HEK293 (cell line): ENCODE results near the gene PCBD2.

Source experiments
- EGR2 ChIP-seq: fragments of 450-650 bp; formaldehyde crosslinking; IDR thresholded peaks from 2 replicates; pipeline ENCODE4 v1.5.1; 2016; ENCODE audit warnings: low read depth, missing biosample characterization, missing genetic modification characterization
- PRDM10 ChIP-seq: fragments of 450-650 bp; formaldehyde crosslinking; IDR thresholded peaks from 2 replicates; pipeline ENCODE4 v1.5.1; 2016; ENCODE audit warnings: missing biosample characterization, missing genetic modification characterization
- PRDM2 ChIP-seq: fragments of 450-650 bp; formaldehyde crosslinking; IDR thresholded peaks from 2 replicates; pipeline ENCODE4 v1.5.1; 2016; ENCODE audit warnings: missing biosample characterization, missing genetic modification characterization, borderline replicate concordance
- WT1 ChIP-seq: fragments of 450-650 bp; formaldehyde crosslinking; IDR thresholded peaks from 2 replicates; pipeline ENCODE4 v1.5.1; 2016; ENCODE audit warnings: missing biosample characterization, missing genetic modification characterization
- YY2 ChIP-seq: fragments of 450-650 bp; formaldehyde crosslinking; IDR thresholded peaks from 2 replicates; pipeline ENCODE4 v1.5.1; 2016; ENCODE audit warnings: missing biosample characterization, missing genetic modification characterization
- ZBTB10 ChIP-seq: fragments of 450-650 bp; formaldehyde crosslinking; IDR thresholded peaks from 2 replicates; pipeline ENCODE4 v1.5.1; 2016; ENCODE audit warnings: missing biosample characterization, missing genetic modification characterization
- ZIC2 ChIP-seq: fragments of 450-650 bp; formaldehyde crosslinking; IDR thresholded peaks from 2 replicates; pipeline ENCODE4 v1.5.1; 2016; ENCODE audit warnings: missing biosample characterization, missing genetic modification characterization
- ZNF184 ChIP-seq: fragments of 450-650 bp; IDR thresholded peaks from 2 replicates; pipeline ENCODE4 v1.5.1; 2018; ENCODE audit warnings: missing biosample characterization, mild to moderate bottlenecking, missing genetic modification characterization
- ZNF19 ChIP-seq: fragments of 450-650 bp; formaldehyde crosslinking; IDR thresholded peaks from 2 replicates; pipeline ENCODE4; 2016; ENCODE audit warnings: missing biosample characterization, missing genetic modification characterization, low read depth
- ZNF2 ChIP-seq: fragments of 450-650 bp; formaldehyde crosslinking; IDR thresholded peaks from 2 replicates; pipeline ENCODE4 v1.5.1; 2016; ENCODE audit warnings: missing biosample characterization, missing genetic modification characterization
- ZNF280C ChIP-seq: fragments of 450-650 bp; formaldehyde crosslinking; IDR thresholded peaks from 2 replicates; pipeline ENCODE4 v1.5.1; 2016; ENCODE audit warnings: missing biosample characterization, missing genetic modification characterization
- ZNF280D ChIP-seq: fragments of 450-650 bp; formaldehyde crosslinking; IDR thresholded peaks from 2 replicates; pipeline ENCODE4 v1.5.1; 2016; ENCODE audit warnings: missing biosample characterization, missing genetic modification characterization
- ZNF391 ChIP-seq: fragments of 450-650 bp; formaldehyde crosslinking; IDR thresholded peaks from 2 replicates; pipeline ENCODE4 v1.5.1; 2016; ENCODE audit warnings: low read depth, missing biosample characterization, missing genetic modification characterization, borderline replicate concordance
- ZNF645 ChIP-seq: fragments of 450-650 bp; formaldehyde crosslinking; IDR thresholded peaks from 2 replicates; pipeline ENCODE4; 2016; ENCODE audit warnings: missing biosample characterization, missing genetic modification characterization
- ZNF704 ChIP-seq: fragments of 450-650 bp; formaldehyde crosslinking; IDR thresholded peaks from 2 replicates; pipeline ENCODE4 v1.5.1; 2016; ENCODE audit warnings: missing biosample characterization, missing genetic modification characterization

The PCBD2 gene

GRCh38 chr5:134905246-134905996, 490 bp downstream of the PCBD2 start (continued):
- peak; percentile 87; the same call in 1 of the 2 replicates for TF ChIP-seq ZNF2
- TF ChIP-seq ZNF391 (tag by site-specific recombination): 0 out of 2 replicates have a peak, but pooled peaks have one; percentile 32
- peak; percentile 65 for TF ChIP-seq ZIC2 (tag by site-specific recombination)
- TF ChIP-seq ZNF280D: no peak
- TF ChIP-seq ZNF645 (tag by site-specific recombination): no peak
- TF ChIP-seq ZNF704 (tag by site-specific recombination): no peak
- TF ChIP-seq PRDM10: no peak
- no peak for TF ChIP-seq ZNF280C (tag by site-specific recombination)
- TF ChIP-seq ZBTB10 (tag by site-specific recombination): no peak
- no peak for TF ChIP-seq WT1
- no peak for TF ChIP-seq PRDM2
- no peak for TF ChIP-seq ZNF184 (tag by site-specific recombination)
- no peak; the same call in 1 of the 2 replicates for TF ChIP-seq EGR2 (tag by site-specific recombination)
- 0 out of 2 replicates have a peak, but pooled peaks have one; percentile 8 for TF ChIP-seq YY2 (tag by site-specific recombination)
- no peak for TF ChIP-seq ZNF19
